ENCODE results near the gene FAM229A.

DNA sequence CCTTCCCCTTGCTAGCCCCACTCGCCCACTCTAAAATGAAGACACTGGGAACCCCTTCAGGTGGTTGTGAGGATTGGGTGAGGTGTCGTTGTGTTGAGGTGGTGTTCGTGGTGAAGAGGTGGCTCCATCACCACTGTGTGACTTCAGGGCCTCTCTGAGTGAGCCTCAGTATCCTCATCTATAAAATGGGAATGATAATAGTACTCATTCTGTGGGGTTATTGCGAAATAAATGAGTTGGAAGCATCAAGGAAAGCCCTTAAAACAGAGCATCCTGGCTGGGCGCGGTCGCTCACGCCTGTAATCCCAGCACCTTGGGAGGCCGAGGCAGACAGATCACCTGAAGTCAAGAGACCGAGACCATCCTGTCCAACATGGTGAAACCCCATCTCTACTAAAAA is 19.6 kb downstream of the FAM229A start:
- TF ChIP-seq POLR2A (IDR thresholded peaks at IDR 0.05; ENCODE audit: low read length) = no peak
- no peak for TF ChIP-seq GATA1 (IDR thresholded peaks at IDR 0.05; ENCODE audit: low read depth, low read length)
